GM12872 (cell line): ENCODE measurements around the gene ULK3.

ENCODE experiments used
- TF ChIP-seq, protein P1 (sequence below): IDR thresholded peaks from 3 replicates; pipeline ENCODE4 v1.5.1; 2011; ENCODE audit warnings: low read depth, mild to moderate bottlenecking, low read length, moderate library complexity; ENCODE audit not compliant: insufficient read depth

The ULK3 gene

DNA sequence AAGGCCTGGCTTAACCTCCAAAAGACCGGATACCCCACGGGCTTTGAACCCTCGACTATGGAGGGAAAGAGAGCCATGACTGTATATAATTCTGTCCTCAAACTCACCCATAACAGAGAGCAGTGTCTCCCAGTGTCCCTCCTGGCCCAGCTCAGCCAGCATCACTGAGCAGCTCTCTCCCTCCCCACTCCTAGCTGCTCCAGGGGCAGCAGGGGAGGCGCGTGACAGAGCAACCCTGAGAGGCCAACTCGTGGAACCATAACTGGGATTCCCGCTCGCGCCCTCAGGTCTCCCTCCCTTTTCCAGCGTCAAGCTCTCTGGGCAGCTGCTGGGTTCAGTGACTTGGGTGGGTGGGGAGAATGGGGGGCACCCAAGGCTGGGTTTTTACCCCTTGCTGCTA, 17.1 kb downstream of the ULK3 start:
- TF ChIP-seq, protein P1, sequence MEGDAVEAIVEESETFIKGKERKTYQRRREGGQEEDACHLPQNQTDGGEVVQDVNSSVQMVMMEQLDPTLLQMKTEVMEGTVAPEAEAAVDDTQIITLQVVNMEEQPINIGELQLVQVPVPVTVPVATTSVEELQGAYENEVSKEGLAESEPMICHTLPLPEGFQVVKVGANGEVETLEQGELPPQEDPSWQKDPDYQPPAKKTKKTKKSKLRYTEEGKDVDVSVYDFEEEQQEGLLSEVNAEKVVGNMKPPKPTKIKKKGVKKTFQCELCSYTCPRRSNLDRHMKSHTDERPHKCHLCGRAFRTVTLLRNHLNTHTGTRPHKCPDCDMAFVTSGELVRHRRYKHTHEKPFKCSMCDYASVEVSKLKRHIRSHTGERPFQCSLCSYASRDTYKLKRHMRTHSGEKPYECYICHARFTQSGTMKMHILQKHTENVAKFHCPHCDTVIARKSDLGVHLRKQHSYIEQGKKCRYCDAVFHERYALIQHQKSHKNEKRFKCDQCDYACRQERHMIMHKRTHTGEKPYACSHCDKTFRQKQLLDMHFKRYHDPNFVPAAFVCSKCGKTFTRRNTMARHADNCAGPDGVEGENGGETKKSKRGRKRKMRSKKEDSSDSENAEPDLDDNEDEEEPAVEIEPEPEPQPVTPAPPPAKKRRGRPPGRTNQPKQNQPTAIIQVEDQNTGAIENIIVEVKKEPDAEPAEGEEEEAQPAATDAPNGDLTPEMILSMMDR = no peak

DNA sequence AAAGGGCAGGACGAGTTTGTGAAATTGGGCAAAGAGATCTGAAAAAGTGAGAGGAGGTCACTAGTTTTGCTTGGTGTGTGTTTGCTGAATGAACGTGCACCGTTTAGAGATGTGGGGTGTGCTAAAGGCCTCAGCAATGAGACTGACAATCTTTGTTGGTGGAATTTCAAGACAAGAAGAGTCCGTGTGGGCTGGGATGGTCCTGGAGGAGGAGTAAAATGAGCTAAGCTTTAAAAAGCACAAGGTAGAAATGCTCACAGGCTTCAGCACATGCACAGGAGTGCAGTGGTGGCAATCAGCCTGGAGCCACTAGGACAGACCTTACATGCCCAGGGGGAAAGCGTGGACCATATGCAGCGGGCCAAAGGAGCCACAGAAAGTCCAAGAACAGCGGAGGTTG, 18.0 kb downstream of the ULK3 start:
- TF ChIP-seq, protein P1 = no peak

DNA sequence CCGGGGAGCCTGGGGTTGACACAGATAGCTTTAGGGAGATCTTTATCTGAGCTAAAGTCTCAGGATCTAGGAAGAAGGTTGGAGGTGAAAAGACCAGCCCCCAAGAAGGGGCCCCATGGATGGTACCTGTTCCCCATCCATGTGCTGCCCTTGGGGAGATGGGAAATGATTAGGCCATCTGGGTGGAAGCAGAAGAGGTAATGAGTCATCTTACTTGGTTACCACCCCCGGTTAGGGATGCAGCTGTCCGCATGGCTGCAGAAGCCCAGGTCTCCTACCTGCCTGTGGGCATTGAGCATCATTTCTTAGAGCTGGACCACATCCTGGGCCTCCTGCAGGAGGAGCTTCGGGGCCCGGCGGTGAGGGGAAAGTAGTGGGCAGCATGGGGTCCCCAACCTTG, 19.6 kb downstream of the ULK3 start:
- TF ChIP-seq, protein P1 = no peak

DNA sequence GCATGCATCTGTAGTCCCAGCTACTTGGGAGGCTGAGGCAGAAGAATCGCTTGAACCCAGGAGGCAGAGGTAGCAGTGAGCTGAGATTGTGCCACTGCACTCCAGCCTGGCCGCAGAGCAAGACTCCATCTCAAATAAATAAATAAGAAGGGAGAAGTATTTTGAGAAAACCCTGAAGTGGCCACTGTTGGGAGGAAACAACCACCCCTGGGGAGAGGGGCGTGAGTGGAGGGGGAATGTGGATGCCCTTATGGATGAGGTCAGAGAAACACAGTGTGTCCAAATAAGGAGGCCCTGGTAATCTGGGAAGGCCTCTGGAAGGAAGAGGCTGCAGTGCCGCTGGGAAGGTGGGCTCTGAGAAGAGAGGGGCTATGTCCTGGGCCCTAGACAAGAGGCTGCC, 20.7 kb downstream of the ULK3 start:
- TF ChIP-seq, protein P1 = no peak

DNA sequence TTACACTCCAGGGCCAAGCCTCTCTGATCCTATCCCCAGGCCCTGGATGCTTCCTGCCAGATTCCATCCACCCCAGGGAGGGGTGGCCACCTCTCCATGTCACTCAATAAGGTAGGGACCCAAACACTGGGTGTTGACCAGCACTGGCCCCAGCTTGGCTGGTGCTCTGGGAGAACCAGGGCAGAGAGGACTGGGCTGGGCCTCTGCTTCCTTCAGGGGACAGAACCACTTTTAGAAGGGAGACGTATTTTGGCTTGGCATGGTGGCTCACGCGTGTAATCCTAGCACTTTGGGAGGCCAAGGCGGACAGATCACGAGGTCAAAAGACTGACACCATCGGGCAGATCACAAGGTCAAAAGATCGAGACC, 21.2 kb downstream of the ULK3 start:
- TF ChIP-seq, protein P1 = no peak

DNA sequence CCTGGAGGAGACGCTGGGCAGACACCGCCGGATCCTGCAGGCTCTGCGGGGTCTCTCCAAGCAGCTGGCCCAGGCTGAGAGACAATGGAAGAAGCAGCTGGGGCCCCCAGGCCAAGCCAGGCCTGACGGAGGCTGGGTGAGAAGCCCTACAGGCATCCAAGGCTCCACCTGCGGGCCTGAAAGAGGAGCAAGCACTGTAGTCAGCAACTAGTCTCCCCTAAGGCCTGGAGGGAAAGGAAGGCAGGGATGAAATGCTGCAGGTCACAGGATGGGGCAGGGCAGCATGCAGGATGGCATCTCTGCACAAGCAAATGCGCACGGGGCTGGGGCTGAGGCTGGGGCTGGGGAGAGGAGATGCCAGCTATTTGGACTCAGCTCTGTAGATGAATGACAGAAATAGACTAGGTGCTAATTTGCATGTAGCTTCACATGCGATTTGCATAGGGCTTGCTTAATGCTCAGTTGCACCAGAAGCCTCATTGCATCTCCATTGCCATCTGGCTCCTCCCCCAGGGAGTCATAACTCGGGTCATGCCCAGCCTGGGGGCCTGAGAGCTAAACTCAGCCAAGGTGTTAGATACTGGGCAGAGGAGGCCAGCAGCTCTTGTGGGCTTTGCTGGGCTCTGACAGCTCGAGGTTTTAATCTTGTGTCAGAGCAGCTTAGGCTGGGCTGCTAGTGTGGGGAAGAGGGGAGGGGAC, 21.7 kb downstream of the ULK3 start:
- TF ChIP-seq, protein P1 = no peak

DNA sequence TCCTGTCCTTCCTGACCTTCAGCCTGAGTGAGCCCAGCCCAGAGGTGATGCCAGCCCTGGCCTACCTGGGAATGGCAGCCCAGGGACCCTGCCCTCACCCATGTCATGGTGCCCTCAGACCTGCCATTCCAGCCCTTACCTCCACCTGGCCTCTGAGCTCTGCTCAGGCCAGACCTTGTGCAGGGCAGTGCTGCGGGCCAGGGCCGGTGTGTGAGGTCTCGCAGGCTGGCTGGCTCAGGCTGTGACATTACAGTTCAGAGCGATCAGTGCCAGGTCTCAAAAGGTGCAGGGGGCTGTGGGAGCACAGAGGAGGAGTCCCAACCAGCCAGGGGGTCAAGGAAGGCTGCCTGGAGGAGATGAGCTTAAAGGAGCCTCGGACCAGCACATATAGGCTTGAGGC, 22.9 kb downstream of the ULK3 start:
- TF ChIP-seq, protein P1 = no peak
